ENCODE results near the gene MAGEB10. TPM values are rescaled to one million over a fixed set of nuclear protein-coding genes. Genes with fewer than 3 reads are reported as not detected.
"Not testable (repeated sequence)": the region's sequence is repeated elsewhere in the genome, so short reads cannot be mapped to it uniquely, and the experiment has no call there.

Gene MAGEB10
- total RNA-seq (2014; rRNA removed; shearing (Covaris generic)) = not detected in 2 replicates

DNA sequence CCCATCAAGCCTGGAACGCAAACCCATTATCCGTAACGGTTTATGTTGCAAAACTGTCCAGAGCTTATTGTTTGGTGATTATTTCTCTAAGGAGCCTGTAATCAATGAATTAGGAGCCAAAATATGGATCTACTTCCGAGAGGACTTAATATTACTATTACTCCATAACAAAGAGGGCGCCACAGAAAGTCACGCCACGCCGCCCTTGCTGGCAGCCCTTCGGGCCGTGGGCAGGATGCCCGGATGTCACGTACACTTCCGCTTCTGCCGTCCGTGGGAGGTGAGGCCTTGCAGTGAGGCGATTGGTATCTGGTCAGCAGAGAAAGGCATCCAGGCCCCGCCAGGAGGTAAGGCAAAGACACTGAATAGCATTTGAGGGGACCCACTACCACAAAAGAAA, at the start of gene MAGEB10:
Gene MAGEB10, plus strand, starts transcription at position 301 of the 400 bp plus-strand sequence. CDS start 13,317 bp downstream, outside the sequence.
- H3K27ac ChIP-seq = no peak within 1 kb of the TSS
- DNase-seq = no peak
- H3K4me3 ChIP-seq = no peak within 1 kb of the TSS
- H3K27me3 ChIP-seq = no peaks in the 10 kb centered on the region
- H3K36me3 ChIP-seq = no peaks in the 10 kb centered on the region
- H3K9me3 ChIP-seq (replicated peaks) = no peaks in the 10 kb centered on the region
- H3K4me1 ChIP-seq = no peaks in the 10 kb centered on the region

DNA sequence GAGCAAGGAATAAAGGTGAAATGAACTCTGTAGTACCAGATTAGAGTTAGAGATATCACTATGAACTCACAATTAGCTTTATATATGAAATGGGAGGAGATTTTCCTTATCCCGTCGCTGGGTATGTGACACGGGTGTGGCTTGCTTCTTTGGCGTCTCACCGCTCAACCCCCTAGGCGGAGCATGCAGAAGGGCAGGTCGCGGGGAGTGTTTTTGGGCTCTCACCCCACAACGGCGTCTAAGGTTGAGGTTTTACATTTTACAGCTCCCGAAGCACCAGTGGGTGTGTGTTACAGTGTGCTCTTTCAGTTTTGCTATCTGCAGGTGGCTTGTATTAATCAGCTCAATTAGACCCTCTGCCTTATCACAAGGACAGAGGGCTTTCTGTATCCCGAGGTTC, 42.1 kb upstream of the MAGEB10 start:
- Histone ChIP-seq H3K27me3 (no peaks in the 10 kb centered on the region), H3K27ac (no peak overlapping the region), H3K9me3 (replicated peaks) (no peaks in the 10 kb centered on the region), H3K36me3 (no peaks in the 10 kb centered on the region), H3K4me1 (no peaks in the 10 kb centered on the region), H3K4me3 (no peak overlapping the region)
- no peak for DNase-seq

DNA sequence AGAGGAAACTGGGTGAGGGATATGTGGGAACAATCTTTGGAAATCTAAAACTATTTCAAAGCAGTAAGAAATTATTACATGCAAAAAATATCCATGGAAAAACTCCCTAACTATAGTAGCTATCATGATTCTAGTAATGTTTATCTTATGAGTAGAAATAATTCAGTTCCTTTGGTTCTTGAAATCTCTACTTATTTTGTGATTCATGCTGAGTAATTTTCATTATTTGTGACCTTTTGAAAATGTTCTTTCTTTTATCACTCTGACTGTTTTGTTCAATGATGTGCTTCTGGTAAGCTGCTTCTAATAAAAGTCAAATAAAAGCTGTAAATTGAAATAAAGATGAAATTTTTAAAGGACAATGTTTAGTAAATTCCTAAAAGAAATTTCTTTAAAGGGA, 40.4 kb upstream of the MAGEB10 start:
- DNase-seq = no peak
- no peaks in the 10 kb centered on the region for H3K27me3 ChIP-seq
- no peaks in the 10 kb centered on the region for H3K36me3 ChIP-seq
- no peaks in the 10 kb centered on the region for H3K4me1 ChIP-seq
- H3K4me3 ChIP-seq = no peak overlapping the region
- no peak overlapping the region for H3K27ac ChIP-seq
- no peaks in the 10 kb centered on the region for H3K9me3 ChIP-seq (replicated peaks)

GRCh38 chrX:27775984-27776383, 31.8 kb upstream of the MAGEB10 start:
- no peaks in the 10 kb centered on the region for H3K4me1 ChIP-seq
- no peak overlapping the region for H3K27ac ChIP-seq
- DNase-seq = no peak
- H3K4me3 ChIP-seq = no peak overlapping the region
- no peaks in the 10 kb centered on the region for H3K9me3 ChIP-seq (replicated peaks)
- H3K27me3 ChIP-seq = no peaks in the 10 kb centered on the region
- no peaks in the 10 kb centered on the region for H3K36me3 ChIP-seq

GRCh38 chrX:27796640-27797257, 11.0 kb upstream of the MAGEB10 start:
- DNase-seq = no peak
- Histone ChIP-seq H3K9me3 (replicated peaks) (no peaks in the 10 kb centered on the region), H3K36me3 (no peaks in the 10 kb centered on the region), H3K4me1 (no peaks in the 10 kb centered on the region), H3K27me3 (no peaks in the 10 kb centered on the region), H3K4me3 (no peak overlapping the region), H3K27ac (no peak overlapping the region)

GRCh38 chrX:27797575-27797974, 10.2 kb upstream of the MAGEB10 start:
- H3K9me3 ChIP-seq (replicated peaks) = no peaks in the 10 kb centered on the region
- no peaks in the 10 kb centered on the region for H3K36me3 ChIP-seq
- no peaks in the 10 kb centered on the region for H3K4me1 ChIP-seq
- DNase-seq = no peak
- no peak overlapping the region for H3K27ac ChIP-seq
- H3K27me3 ChIP-seq = no peaks in the 10 kb centered on the region
- H3K4me3 ChIP-seq = no peak overlapping the region

DNA sequence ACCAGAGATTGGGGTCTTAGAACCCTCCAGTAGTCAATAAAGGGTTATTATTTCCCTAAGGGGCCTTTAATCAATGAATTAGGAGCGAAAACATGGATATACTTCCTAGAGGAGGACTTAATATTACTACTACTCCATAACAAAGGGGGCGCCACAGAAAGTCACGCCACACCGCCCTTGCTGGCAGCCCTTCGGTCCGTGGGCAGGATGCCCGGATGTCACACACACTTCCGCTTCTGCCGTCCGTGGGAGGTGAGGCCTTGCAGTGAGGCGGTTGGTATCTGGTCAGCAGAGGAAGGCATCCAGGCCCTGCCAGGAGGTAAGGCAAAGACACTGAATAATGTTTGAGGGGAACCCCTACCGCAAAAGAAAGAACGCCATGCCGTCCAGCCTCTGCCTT, 436 bp downstream of the MAGEB10 start:
- no peaks in the 10 kb centered on the region for H3K9me3 ChIP-seq (replicated peaks)
- H3K36me3 ChIP-seq = no peaks in the 10 kb centered on the region
- DNase-seq = no peak
- H3K27ac ChIP-seq = no peak overlapping the region
- no peaks in the 10 kb centered on the region for H3K27me3 ChIP-seq
- H3K4me3 ChIP-seq = no peak overlapping the region
- no peaks in the 10 kb centered on the region for H3K4me1 ChIP-seq

- not testable (repeated sequence) for H3K36me3 ChIP-seq; H3K4me1 ChIP-seq; DNase-seq; H3K9me3 ChIP-seq (replicated peaks); H3K4me3 ChIP-seq; H3K27ac ChIP-seq; H3K27me3 ChIP-seq
These were observed 1.4 kb downstream of the MAGEB10 start for GRCh38 chrX:27808991-27809859.

DNA sequence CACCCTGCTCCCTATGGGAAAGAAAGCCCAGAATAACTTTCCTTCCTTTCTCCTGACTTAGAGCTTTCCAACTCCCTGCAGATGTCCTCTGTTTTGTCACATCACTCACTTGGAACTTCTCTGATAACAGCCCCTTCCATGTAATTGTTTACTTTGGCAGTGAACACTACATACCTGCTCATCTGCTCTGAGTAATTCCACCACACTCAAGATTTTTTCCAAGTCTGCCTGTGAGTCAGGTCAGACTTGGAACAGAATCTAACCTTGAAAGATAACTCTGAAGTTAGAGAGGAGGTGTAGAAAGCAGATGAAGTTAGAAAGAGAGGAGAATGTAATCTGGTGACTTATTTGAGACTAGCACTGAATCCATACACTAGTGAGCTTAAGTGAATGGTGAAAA, 7.4 kb downstream of the MAGEB10 start:
- no peaks in the 10 kb centered on the region for H3K36me3 ChIP-seq
- no peaks in the 10 kb centered on the region for H3K9me3 ChIP-seq (replicated peaks)
- no peak overlapping the region for H3K27ac ChIP-seq
- H3K4me1 ChIP-seq = no peaks in the 10 kb centered on the region
- no peaks in the 10 kb centered on the region for H3K27me3 ChIP-seq
- no peak overlapping the region for H3K4me3 ChIP-seq
- DNase-seq = no peak

- Histone ChIP-seq H3K4me1 (no peaks in the 10 kb centered on the region), H3K4me3 (no peak overlapping the region), H3K27ac (no peak overlapping the region), H3K36me3 (no peaks in the 10 kb centered on the region), H3K27me3 (no peaks in the 10 kb centered on the region), H3K9me3 (replicated peaks) (no peaks in the 10 kb centered on the region)
- DNase-seq = no peak
These were observed 16.0 kb downstream of the MAGEB10 start for GRCh38 chrX:27823812-27824211.

GRCh38 chrX:27838185-27838584, 30.4 kb downstream of the MAGEB10 start:
- Histone ChIP-seq H3K4me3 (no peak overlapping the region), H3K4me1 (no peaks in the 10 kb centered on the region), H3K9me3 (replicated peaks) (no peaks in the 10 kb centered on the region), H3K27ac (no peak overlapping the region), H3K36me3 (no peaks in the 10 kb centered on the region), H3K27me3 (no peaks in the 10 kb centered on the region)
- no peak for DNase-seq

GRCh38 chrX:27840881-27841280, 33.1 kb downstream of the MAGEB10 start:
- Histone ChIP-seq H3K4me1 (no peaks in the 10 kb centered on the region), H3K27ac (no peak overlapping the region), H3K9me3 (replicated peaks) (no peaks in the 10 kb centered on the region), H3K36me3 (no peaks in the 10 kb centered on the region), H3K4me3 (no peak overlapping the region), H3K27me3 (no peaks in the 10 kb centered on the region)
- no peak for DNase-seq

DNA sequence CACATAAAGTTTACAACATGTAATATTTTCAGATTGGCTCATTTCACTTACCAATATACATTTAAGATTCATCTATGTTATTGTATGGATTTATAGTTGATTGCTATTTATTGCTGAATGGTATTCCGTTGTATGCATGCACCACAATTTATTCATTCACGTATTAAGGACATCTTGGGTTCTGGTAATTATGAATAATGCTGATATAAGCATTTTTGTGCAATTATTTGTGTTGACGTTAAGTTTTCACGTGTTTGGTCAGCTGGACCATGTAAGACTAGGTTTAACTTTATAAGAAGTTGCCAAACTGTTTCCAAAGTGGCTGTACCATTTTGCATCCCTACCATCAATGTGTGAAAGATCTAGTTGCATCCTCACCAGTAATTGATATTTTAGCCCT, 35.1 kb downstream of the MAGEB10 start:
- H3K27ac ChIP-seq = no peak overlapping the region
- no peaks in the 10 kb centered on the region for H3K4me1 ChIP-seq
- H3K36me3 ChIP-seq = no peaks in the 10 kb centered on the region
- H3K9me3 ChIP-seq (replicated peaks) = no peaks in the 10 kb centered on the region
- H3K4me3 ChIP-seq = no peak overlapping the region
- DNase-seq = no peak
- no peaks in the 10 kb centered on the region for H3K27me3 ChIP-seq

GRCh38 chrX:27860337-27860736, 52.5 kb downstream of the MAGEB10 start:
- no peak overlapping the region for H3K4me3 ChIP-seq
- no peaks in the 10 kb centered on the region for H3K27me3 ChIP-seq
- no peaks in the 10 kb centered on the region for H3K4me1 ChIP-seq
- H3K27ac ChIP-seq = no peak overlapping the region
- H3K9me3 ChIP-seq (replicated peaks) = no peaks in the 10 kb centered on the region
- no peak for DNase-seq
- no peaks in the 10 kb centered on the region for H3K36me3 ChIP-seq

DNA sequence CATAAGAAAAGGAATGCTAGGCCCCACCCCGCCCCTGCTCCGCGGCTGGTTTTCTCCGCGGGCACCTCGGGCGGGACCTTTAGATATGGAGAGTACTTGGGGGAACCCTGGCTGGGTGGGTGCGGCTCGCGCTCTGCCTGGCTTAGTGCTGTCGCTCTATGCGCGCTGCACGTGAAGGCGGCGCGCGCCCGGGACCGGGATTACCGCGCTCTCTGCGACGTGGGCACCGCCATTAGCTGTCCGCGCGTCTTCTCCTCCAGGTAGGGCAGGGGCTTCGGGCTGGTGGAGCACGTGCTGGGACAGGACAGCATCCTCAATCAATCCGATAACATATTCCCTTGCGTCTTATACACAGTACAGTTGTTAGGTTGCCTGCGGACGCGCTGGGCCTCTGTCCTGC, 56.0 kb downstream of the MAGEB10 start:
- no peaks in the 10 kb centered on the region for H3K9me3 ChIP-seq (replicated peaks)
- no peak overlapping the region for H3K4me3 ChIP-seq
- H3K36me3 ChIP-seq = no peaks in the 10 kb centered on the region
- H3K27ac ChIP-seq = no peak overlapping the region
- DNase-seq = no peak
- H3K4me1 ChIP-seq = no peaks in the 10 kb centered on the region
- H3K27me3 ChIP-seq = no peaks in the 10 kb centered on the region
